Stimulated activated CD8-positive, alpha-beta memory T cell treated with anti-CD3 and anti-CD28 coated beads, Interleukin-15, amount 100 ng/mL, for 1 hour (primary cell): ENCODE data around the gene THSD7A.

ENCODE experiments used
- DNase-seq: peaks from one replicate; pipeline ENCODE4 v3.0.0-alpha.2; 2020; ENCODE audit warnings: low read depth

Gene THSD7A

GRCh38 chr7:11412036-11412435, 420.0 kb downstream of the THSD7A start:
- no peak for DNase-seq

GRCh38 chr7:11410656-11411644, 421.0 kb downstream of the THSD7A start:
- no peak for DNase-seq

- no peak for DNase-seq
Observed at GRCh38 chr7:11404355-11404754, 427.6 kb downstream of the THSD7A start.

- DNase-seq: no peak
Observed at GRCh38 chr7:11403781-11404180, 428.2 kb downstream of the THSD7A start.

- DNase-seq: no peak
Observed at GRCh38 chr7:11394438-11394837, 437.6 kb downstream of the THSD7A start.

GRCh38 chr7:11379641-11380040, 452.4 kb downstream of the THSD7A start:
- no peak for DNase-seq

GRCh38 chr7:11376529-11376928, 455.5 kb downstream of the THSD7A start:
- no peak for DNase-seq

GRCh38 chr7:11374629-11375028, 457.4 kb downstream of the THSD7A start:
- DNase-seq: no peak

- DNase-seq: no peak
Observed at GRCh38 chr7:11373546-11374142, 458.4 kb downstream of the THSD7A start.

GRCh38 chr7:11369696-11370095, 462.3 kb downstream of the THSD7A start:
- no peak for DNase-seq

- no peak for DNase-seq
Observed at GRCh38 chr7:11366118-11366517, 465.9 kb downstream of the THSD7A start.

GRCh38 chr7:11358637-11359036, 473.4 kb downstream of the THSD7A start:
- no peak for DNase-seq

- no peak for DNase-seq
Observed at GRCh38 chr7:11355399-11356005, 476.5 kb downstream of the THSD7A start.

- DNase-seq: no peak
Observed at GRCh38 chr7:11346302-11346701, 485.7 kb downstream of the THSD7A start.

GRCh38 chr7:11345621-11346020, 486.4 kb downstream of the THSD7A start:
- no peak for DNase-seq

- no peak for DNase-seq
Observed at GRCh38 chr7:11343818-11344413, 488.1 kb downstream of the THSD7A start.

GRCh38 chr7:11343136-11343535, 488.9 kb downstream of the THSD7A start:
- DNase-seq: no peak

- no peak for DNase-seq
Observed at GRCh38 chr7:11341285-11341944, 490.6 kb downstream of the THSD7A start.

GRCh38 chr7:11336432-11336831, 495.6 kb downstream of the THSD7A start:
- DNase-seq: no peak

GRCh38 chr7:11335947-11336346, 496.1 kb downstream of the THSD7A start:
- no peak for DNase-seq

- DNase-seq: no peak
Observed at GRCh38 chr7:11332865-11333228, 499.2 kb downstream of the THSD7A start.
